Liver (tissue), 9 donors: Measurements from ENCODE around the gene IMMT. TPM values are rescaled to one million over a fixed set of nuclear protein-coding genes. Genes with fewer than 3 reads are reported as not detected.

Experiments
- DNase-seq: peaks from one replicate; pipeline ENCODE4 v3.0.0-alpha.2; 2017; ENCODE audit warnings: low spot score
- H3K27ac ChIP-seq, 2 donors: one replicate each; pipeline ENCODE4 v1.7.0; 2013; ENCODE audit warnings: inconsistent platforms in 2 of 2, low read length in 2 of 2, control low read depth in 1 of 2, low read depth in 1 of 2, mild to moderate bottlenecking in 1 of 2
- H3K27me3 ChIP-seq, 4 donors: one replicate each; pipeline versions ENCODE4 v1.6.1 to v1.7.0; 2013; ENCODE audit warnings: low read length in 3 of 4, inconsistent platforms in 1 of 4, mild to moderate bottlenecking in 1 of 4, moderate library complexity in 1 of 4; ENCODE audit not compliant: control insufficient read depth in 4 of 4, insufficient read depth in 4 of 4
- H3K36me3 ChIP-seq, 4 donors: one replicate each; pipeline versions ENCODE4 v1.6.1 to v1.7.0; 2013; ENCODE audit warnings: low read length in 3 of 4, mild to moderate bottlenecking in 3 of 4, low read depth in 1 of 4, moderate library complexity in 1 of 4; ENCODE audit not compliant: control insufficient read depth in 4 of 4, insufficient read depth in 3 of 4
- H3K4me1 ChIP-seq, 4 donors: one replicate each; pipeline versions ENCODE4 v1.6.1 to v1.7.0; 2013; ENCODE audit warnings: low read length in 3 of 4, mild to moderate bottlenecking in 3 of 4, moderate library complexity in 1 of 4; ENCODE audit not compliant: control insufficient read depth in 4 of 4, insufficient read depth in 4 of 4
- H3K4me3 ChIP-seq, 3 donors: one replicate each; pipeline versions ENCODE4 v1.6.1 to v1.7.0; 2013; ENCODE audit warnings: low read length in 3 of 3, control low read depth in 1 of 3, low read depth in 1 of 3, mild to moderate bottlenecking in 1 of 3
- H3K9ac ChIP-seq, 2 donors: one replicate each; pipeline ENCODE4 v1.7.0; 2013; ENCODE audit warnings: low read length in 2 of 2, mild to moderate bottlenecking in 2 of 2, moderate library complexity in 2 of 2, control low read depth in 1 of 2, low read depth in 1 of 2
- H3K9me3 ChIP-seq, 4 donors: one replicate each; pipeline versions ENCODE4 v1.6.1 to v1.7.0; 2013; ENCODE audit warnings: low read length in 3 of 4; ENCODE audit not compliant: control insufficient read depth in 4 of 4
- ATF3 ChIP-seq: IDR thresholded peaks from 2 replicates; pipeline ENCODE4 v1.6.1; 2016; ENCODE audit warnings: antibody characterized with exemption
- CTCF ChIP-seq: fragments of 150-350 bp; IDR thresholded peaks from 2 replicates; pipeline ENCODE4 v1.5.1; 2017; ENCODE audit warnings: improper control_type of control experiment, low read depth, low read length; ENCODE audit not compliant: missing input control
- EGR1 ChIP-seq, 2 donors: IDR thresholded peaks; 2 replicates each; pipeline ENCODE4 v1.6.1; 2016 to 2018; ENCODE audit warnings: antibody characterized with exemption in 2 of 2, low read depth in 2 of 2
- FOXA1 ChIP-seq: IDR thresholded peaks from 2 replicates; pipeline ENCODE4 v1.6.1; 2016; ENCODE audit warnings: antibody characterized with exemption
- FOXA2 ChIP-seq: IDR thresholded peaks from 2 replicates; pipeline ENCODE4 v1.6.1; 2016; ENCODE audit warnings: antibody characterized with exemption
- GABPA ChIP-seq, 2 donors: IDR thresholded peaks in 1 of 2; conservative IDR thresholded peaks in 1 of 2; 2 replicates each; pipeline ENCODE4 v1.6.1; 2016; ENCODE audit warnings: antibody characterized with exemption in 2 of 2, mild to moderate bottlenecking in 1 of 2, moderate library complexity in 1 of 2
- HNF4A ChIP-seq, 2 donors: conservative IDR thresholded peaks; 2 replicates each; pipeline ENCODE4 v1.6.1; 2016; ENCODE audit warnings: antibody characterized with exemption in 2 of 2, mild to moderate bottlenecking in 2 of 2
- HNF4G ChIP-seq: IDR thresholded peaks from 2 replicates; pipeline ENCODE4 v1.6.1; 2016; ENCODE audit warnings: antibody characterized with exemption
- JUND ChIP-seq, 2 donors: IDR thresholded peaks; 2 replicates each; pipeline ENCODE4 v1.6.1; 2016; ENCODE audit warnings: antibody characterized with exemption in 2 of 2
- NR2F2 ChIP-seq: IDR thresholded peaks from 2 replicates; pipeline ENCODE4 v1.6.1; 2016; ENCODE audit warnings: antibody characterized with exemption
- RAD21 ChIP-seq, 2 donors: IDR thresholded peaks; 2 replicates each; pipeline ENCODE4 v1.6.1; 2016; ENCODE audit warnings: antibody characterized with exemption in 2 of 2, mild to moderate bottlenecking in 2 of 2
- REST ChIP-seq: IDR thresholded peaks from 2 replicates; pipeline ENCODE4 v1.6.1; 2016; ENCODE audit warnings: antibody characterized with exemption, mild to moderate bottlenecking
- RXRA ChIP-seq, 2 donors: IDR thresholded peaks; 2 replicates each; pipeline ENCODE4 v1.6.1; 2017 to 2018; ENCODE audit warnings: antibody characterized with exemption in 2 of 2, mild to moderate bottlenecking in 1 of 2
- SP1 ChIP-seq: IDR thresholded peaks from 2 replicates; pipeline ENCODE4 v1.6.1; 2018; ENCODE audit warnings: antibody characterized with exemption, mild to moderate bottlenecking
- TAF1 ChIP-seq: conservative IDR thresholded peaks from 2 replicates; pipeline ENCODE4 v1.6.1; 2016; ENCODE audit warnings: antibody characterized with exemption, mild to moderate bottlenecking
- YY1 ChIP-seq: IDR thresholded peaks from 2 replicates; pipeline ENCODE4 v1.6.1; 2016; ENCODE audit warnings: antibody characterized with exemption, mild to moderate bottlenecking
- WGBS: extraction: QIAGEN DNeasy Blood & Tissue Kit; methylation state at CpG from one replicate; pipeline ENCODE4 v1.1.7; 2013; 5-methylcytosine and 5-hydroxymethylcytosine counted together
- polyA plus RNA-seq, 2 donors: library from polyadenylated mRNA; stranded (reverse) in 1 of 2; unstranded in 1 of 2; fragments of 200-250 nt in 1 of 2; fragments of >200 nt in 1 of 2; fragmentation: Nextera tagmentation in 1 of 2; extraction: Ambion mirVana in 1 of 2; gene quantifications; one replicate each; pipeline versions ENCODE4 v1.2.1 to v1.2.3, GENCODE V29; 2013 to 2015
- total RNA-seq, 2 donors: library from RNA; depleted of rRNA; stranded (reverse); fragments of >200 nt; gene quantifications; one replicate each; pipeline ENCODE4 v1.2.3, GENCODE V29; 2014
- donor health status: healthy.
- donor health status: healthy.
- donor health status: healthy.
- donor health status: healthy.
- donor health status: healthy.

Gene IMMT
- total and polyA plus RNA-seq, 4 donors: 38.3 to 49.1 (median 46.9) TPM

GRCh38 chr2:86224645-86225355 lies 29.5 kb upstream of the IMMT start:
- no peak overlapping the region for H3K27ac ChIP-seq
- H3K27me3 ChIP-seq: no peaks in the 10 kb centered on the region

GRCh38 chr2:86223927-86224560 lies 28.8 kb upstream of the IMMT start:
- Histone ChIP-seq H3K27me3 (no peaks in the 10 kb centered on the region), H3K36me3 (no peaks in the 10 kb centered on the region), H3K4me3 (no peak overlapping the region), H3K27ac (no peak overlapping the region), H3K4me1 (no peaks in the 10 kb centered on the region), H3K9ac (no peak overlapping the region), H3K9me3 (no peaks in the 10 kb centered on the region)
- no peak for DNase-seq
- TF ChIP-seq FOXA2: no peak
- TF ChIP-seq HNF4G: no peak
- WGBS: 94% methylated on average over 2 of the region's 2 CpGs

More at GRCh38 chr2:86224645-86225355, 29.5 kb upstream of the IMMT start:
- no peak for DNase-seq
- Histone ChIP-seq H3K4me1 (no peaks in the 10 kb centered on the region), H3K9me3 (no peaks in the 10 kb centered on the region), H3K9ac (no peak overlapping the region), H3K36me3 (no peaks in the 10 kb centered on the region), H3K4me3 (no peak overlapping the region)
- 89% methylated on average over 9 of the region's 9 CpGs for WGBS
- TF ChIP-seq HNF4G: no peak
- no peak for TF ChIP-seq YY1
- no peak for TF ChIP-seq JUND (IDR thresholded peaks at IDR 0.05)
- no peak for TF ChIP-seq FOXA2
- no peak for TF ChIP-seq RAD21 (IDR thresholded peaks at IDR 0.05)
- TF ChIP-seq ATF3: no peak
- no peak for TF ChIP-seq CTCF
- no peak for TF ChIP-seq TAF1
- no peak for TF ChIP-seq HNF4A (conservative IDR thresholded peaks at IDR 0.05)
- TF ChIP-seq NR2F2: no peak
- TF ChIP-seq FOXA1: no peak
- TF ChIP-seq EGR1 (IDR thresholded peaks at IDR 0.05; ENCODE audit: low read depth in 2 of 2): no peak
- no peak for TF ChIP-seq RXRA (IDR thresholded peaks at IDR 0.05)
- TF ChIP-seq SP1: no peak
- no peak for TF ChIP-seq GABPA (IDR thresholded peaks at IDR 0.05 in 1 of 2, conservative IDR thresholded peaks at IDR 0.05 in 1 of 2)

GRCh38 chr2:86223140-86223926 lies 28.1 kb upstream of the IMMT start:
- 68% methylated on average over 8 of the region's 8 CpGs for WGBS
- DNase-seq: no peak
- H3K27ac ChIP-seq: no peak overlapping the region
- H3K27me3 ChIP-seq: no peaks in the 10 kb centered on the region
- H3K9ac ChIP-seq: no peak overlapping the region
- H3K4me3 ChIP-seq: no peak overlapping the region
- H3K9me3 ChIP-seq: no peaks in the 10 kb centered on the region
- H3K4me1 ChIP-seq: no peaks in the 10 kb centered on the region
- no peaks in the 10 kb centered on the region for H3K36me3 ChIP-seq
- TF ChIP-seq CTCF: no peak
- TF ChIP-seq REST: no peak
- no peak for TF ChIP-seq RXRA (IDR thresholded peaks at IDR 0.05)
- no peak for TF ChIP-seq SP1
- no peak for TF ChIP-seq RAD21 (IDR thresholded peaks at IDR 0.05)
